ENCODE results near the gene PIMREG.

DNA sequence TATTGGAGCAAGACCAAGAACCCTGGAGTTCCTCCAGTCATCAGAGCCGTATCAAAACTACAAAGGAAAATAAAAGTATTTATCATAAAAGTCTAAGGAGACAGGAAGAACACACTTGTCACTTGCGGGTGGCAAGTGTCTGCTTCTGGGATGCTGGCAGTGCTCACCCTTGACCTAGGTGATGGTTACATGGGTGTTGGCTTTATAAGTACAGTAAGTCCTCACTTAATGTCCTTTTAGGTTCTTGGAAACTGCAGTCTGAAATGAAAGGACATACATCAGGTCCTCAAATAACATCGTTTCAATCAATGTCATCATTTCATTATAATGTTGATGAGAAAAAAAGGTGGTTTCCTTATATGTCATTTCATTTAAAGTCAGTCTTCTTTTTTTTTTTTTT is 6.3 kb upstream of the PIMREG start:
- TF ChIP-seq EZH2 (IDR thresholded peaks at IDR 0.05; ENCODE audit: borderline replicate concordance, insufficient read depth, low read length, poor library complexity, severe bottlenecking) (no peak), POLR2AphosphoS5 (IDR thresholded peaks at IDR 0.05) (no peak)
- TF ChIP-seq, protein P1, sequence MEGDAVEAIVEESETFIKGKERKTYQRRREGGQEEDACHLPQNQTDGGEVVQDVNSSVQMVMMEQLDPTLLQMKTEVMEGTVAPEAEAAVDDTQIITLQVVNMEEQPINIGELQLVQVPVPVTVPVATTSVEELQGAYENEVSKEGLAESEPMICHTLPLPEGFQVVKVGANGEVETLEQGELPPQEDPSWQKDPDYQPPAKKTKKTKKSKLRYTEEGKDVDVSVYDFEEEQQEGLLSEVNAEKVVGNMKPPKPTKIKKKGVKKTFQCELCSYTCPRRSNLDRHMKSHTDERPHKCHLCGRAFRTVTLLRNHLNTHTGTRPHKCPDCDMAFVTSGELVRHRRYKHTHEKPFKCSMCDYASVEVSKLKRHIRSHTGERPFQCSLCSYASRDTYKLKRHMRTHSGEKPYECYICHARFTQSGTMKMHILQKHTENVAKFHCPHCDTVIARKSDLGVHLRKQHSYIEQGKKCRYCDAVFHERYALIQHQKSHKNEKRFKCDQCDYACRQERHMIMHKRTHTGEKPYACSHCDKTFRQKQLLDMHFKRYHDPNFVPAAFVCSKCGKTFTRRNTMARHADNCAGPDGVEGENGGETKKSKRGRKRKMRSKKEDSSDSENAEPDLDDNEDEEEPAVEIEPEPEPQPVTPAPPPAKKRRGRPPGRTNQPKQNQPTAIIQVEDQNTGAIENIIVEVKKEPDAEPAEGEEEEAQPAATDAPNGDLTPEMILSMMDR (IDR thresholded peaks at IDR 0.05; ENCODE audit: poor library complexity, severe bottlenecking): no peak

All from neural cell (in vitro differentiated cells).